H1 (cell line): ENCODE data around the gene ZNRF3. TPM values are rescaled to one million over a fixed set of nuclear protein-coding genes. Genes with fewer than 3 reads are reported as not detected.
A peak's percentile ranks its signal among the peaks of the same experiment; 100 is the strongest.

Source experiments
- CTCF ChIA-PET: fragments of 300-600 bp; sonication (Branson Sonifier 250); formaldehyde crosslinking; loops from one replicate; lab custom pipeline; 2021; ENCODE audit not compliant: partially characterized antibody; lab: Charles Lee
- POLR2A ChIA-PET: fragments of 300-600 bp; sonication (Branson Sonifier 250); formaldehyde crosslinking; loops from one replicate; lab custom pipeline; 2021; ENCODE audit warnings: inconsistent platforms; ENCODE audit not compliant: partially characterized antibody; lab: Charles Lee
- DNase-seq, 2 experiments: peaks; one replicate each; pipeline versions ENCODE4 v3.0.0 to v3.0.0-alpha.2; 2010 to 2022; ENCODE audit warnings: low spot score in 2 of 2, low read depth in 1 of 2, mixed read lengths in 1 of 2
- FAIRE-seq: peaks from 2 replicates; lab custom pipeline; 2011; peaks lifted over from hg19 to GRCh38; lab: Jason Lieb, UNC
- H2AFZ ChIP-seq: 2 replicates; pipeline ENCODE4 v1.8.1; 2012; ENCODE audit warnings: low read length, inconsistent platforms
- H2AK5ac ChIP-seq: 2 replicates; pipeline ENCODE4 v1.6.1; 2013; ENCODE audit warnings: low read depth, low read length
- H2BK120ac ChIP-seq: replicated peaks from 2 replicates; pipeline ENCODE3; 2013; ENCODE audit warnings: low read depth, low read length, inconsistent platforms
- H2BK12ac ChIP-seq: 2 replicates; pipeline ENCODE4 v1.6.1; 2013; ENCODE audit warnings: low read depth, low read length
- H2BK15ac ChIP-seq: 2 replicates; pipeline ENCODE4 v1.6.1; 2013; ENCODE audit warnings: low read length
- H2BK20ac ChIP-seq: 2 replicates; pipeline ENCODE4 v1.6.1; 2013; ENCODE audit warnings: low read length
- H2BK5ac ChIP-seq: 2 replicates; pipeline ENCODE4 v1.6.1; 2013; ENCODE audit warnings: low read depth, low read length
- H3K14ac ChIP-seq: 2 replicates; pipeline ENCODE4 v1.6.1; 2013; ENCODE audit warnings: inconsistent platforms; ENCODE audit not compliant: insufficient read length
- H3K18ac ChIP-seq: 2 replicates; pipeline ENCODE4 v1.6.1; 2013; ENCODE audit warnings: low read length; ENCODE audit errors: extremely low read depth
- H3K23ac ChIP-seq: 2 replicates; pipeline ENCODE4 v1.6.1; 2013; ENCODE audit warnings: inconsistent platforms; ENCODE audit not compliant: insufficient read length
- H3K23me2 ChIP-seq: 2 replicates; pipeline ENCODE4 v1.6.1; 2013; ENCODE audit warnings: low read depth, low read length
- H3K27ac ChIP-seq: 2 replicates; pipeline ENCODE4 v1.6.1; 2011; ENCODE audit warnings: low read depth, low read length, inconsistent platforms
- H3K27me3 ChIP-seq, 4 experiments: replicated peaks in 1 of 4; 1 replicate in 1 of 4; 2 replicates in 3 of 4; pipeline versions ENCODE4 v1.6.1 to v1.8.1; 2011 to 2013; ENCODE audit warnings: low read length in 3 of 4, mild to moderate bottlenecking in 3 of 4, inconsistent platforms in 2 of 4, mixed read lengths in 2 of 4, moderate library complexity in 1 of 4; ENCODE audit not compliant: control insufficient read depth in 3 of 4, insufficient read depth in 3 of 4; ENCODE audit errors: extremely low read depth in 1 of 4
- H3K36me3 ChIP-seq, 4 experiments: 2 replicates each; pipeline versions ENCODE4 v1.6.1 to v1.8.1; 2011 to 2013; ENCODE audit warnings: mild to moderate bottlenecking in 4 of 4, low read length in 3 of 4, moderate library complexity in 2 of 4, control low read depth in 1 of 4, inconsistent platforms in 1 of 4; ENCODE audit not compliant: insufficient read depth in 4 of 4, control insufficient read depth in 2 of 4
- H3K4ac ChIP-seq: replicated peaks from 2 replicates; pipeline ENCODE3; 2013; ENCODE audit warnings: low read length, low read depth, mixed read lengths, inconsistent platforms; ENCODE audit not compliant: insufficient read length
- H3K4me1 ChIP-seq, 4 experiments: replicated peaks in 1 of 4; 1 replicate in 1 of 4; 2 replicates in 3 of 4; pipeline versions ENCODE4 v1.6.1 to v1.8.1; 2011 to 2013; ENCODE audit warnings: low read length in 3 of 4, inconsistent platforms in 2 of 4, mixed read lengths in 1 of 4; ENCODE audit not compliant: insufficient read depth in 4 of 4, control insufficient read depth in 3 of 4
- H3K4me2 ChIP-seq, 2 experiments: 2 replicates each; pipeline versions ENCODE4 v1.6.1 to v1.8.1; 2011 to 2013; ENCODE audit warnings: low read depth in 2 of 2, low read length in 2 of 2, control low read depth in 1 of 2, inconsistent platforms in 1 of 2, mild to moderate bottlenecking in 1 of 2; ENCODE audit not compliant: insufficient read depth in 1 of 2
- H3K4me3 ChIP-seq, 4 experiments: fragments of 200-600, 300-600 bp in 1 of 4; sonication (generic), shearing (Covaris generic), sonication (Bioruptor Twin) in 1 of 4; 2 replicates each; pipeline versions ENCODE4 v1.5.1 to v1.8.1; 2011 to 2016; ENCODE audit warnings: low read length in 4 of 4, low read depth in 3 of 4, control low read depth in 2 of 4, inconsistent platforms in 2 of 4, mild to moderate bottlenecking in 2 of 4, mixed read lengths in 1 of 4, moderate library complexity in 1 of 4; ENCODE audit not compliant: insufficient read depth in 2 of 4; ENCODE audit errors: extremely low read depth in 1 of 4
- H3K56ac ChIP-seq: replicated peaks from 2 replicates; pipeline ENCODE3; 2013; ENCODE audit warnings: low read depth, mild to moderate bottlenecking, mixed read lengths, low read length, inconsistent platforms; ENCODE audit not compliant: insufficient read length
- H3K79me1 ChIP-seq: 2 replicates; pipeline ENCODE4 v1.6.1; 2013; ENCODE audit warnings: low read depth, low read length, control low read depth
- H3K79me2 ChIP-seq, 2 experiments: 2 replicates each; pipeline versions ENCODE4 v1.6.1 to v1.8.1; 2012 to 2013; ENCODE audit warnings: low read length in 2 of 2, mild to moderate bottlenecking in 2 of 2, inconsistent platforms in 1 of 2; ENCODE audit not compliant: insufficient read depth in 2 of 2, control insufficient read depth in 1 of 2
- H3K9ac ChIP-seq, 4 experiments: replicated peaks in 1 of 4; 1 replicate in 1 of 4; 2 replicates in 3 of 4; pipeline versions ENCODE4 v1.6.1 to v1.8.1; 2011 to 2013; ENCODE audit warnings: low read depth in 3 of 4, low read length in 3 of 4, control low read depth in 2 of 4, mild to moderate bottlenecking in 2 of 4, moderate library complexity in 2 of 4, inconsistent platforms in 1 of 4; ENCODE audit errors: extremely low read depth in 1 of 4
- H3K9me3 ChIP-seq, 2 experiments: 2 replicates each; pipeline versions ENCODE4 v1.6.1 to v1.8.1; 2012 to 2013; ENCODE audit warnings: mild to moderate bottlenecking in 2 of 2, moderate library complexity in 2 of 2, control low read depth in 1 of 2, inconsistent platforms in 1 of 2, low read depth in 1 of 2, low read length in 1 of 2, mixed read lengths in 1 of 2; ENCODE audit not compliant: insufficient read depth in 2 of 2
- H4K20me1 ChIP-seq, 2 experiments: replicated peaks in 1 of 2; 2 replicates each; pipeline versions ENCODE3 to v1.8.1; 2011 to 2013; ENCODE audit warnings: inconsistent platforms in 2 of 2, low read length in 2 of 2, mild to moderate bottlenecking in 1 of 2; ENCODE audit not compliant: insufficient read depth in 2 of 2, control insufficient read depth in 1 of 2
- H4K5ac ChIP-seq: 2 replicates; pipeline ENCODE4 v1.6.1; 2013; ENCODE audit warnings: low read length, low read depth, mixed read lengths, inconsistent platforms; ENCODE audit not compliant: insufficient read length
- H4K8ac ChIP-seq: 2 replicates; pipeline ENCODE4 v1.8.0; 2013; ENCODE audit warnings: mild to moderate bottlenecking, moderate library complexity, low read length, inconsistent platforms; ENCODE audit not compliant: insufficient read depth; ENCODE audit errors: extremely low read depth
- H4K91ac ChIP-seq: replicated peaks from 2 replicates; pipeline ENCODE3; 2013; ENCODE audit warnings: low read length, mixed read lengths, inconsistent platforms; ENCODE audit not compliant: insufficient read length
- WGBS, 2 experiments: shearing (Covaris generic) in 1 of 2; methylation state at CpG; one replicate each; pipeline versions ENCODE4 v1.1.6 to v1.1.7; 2013 to 2015; ENCODE audit warnings: low lambda C conversion rate in 2 of 2, mixed read lengths in 2 of 2, inconsistent platforms in 1 of 2, low coverage in 1 of 2, missing lambda C conversion rate in 1 of 2; ENCODE audit not compliant: insufficient replicate concordance in 2 of 2, insufficient coverage in 1 of 2, insufficient read length in 1 of 2; ENCODE audit errors: extremely low coverage in 1 of 2, missing lambda C conversion rate in 1 of 2; 5-methylcytosine and 5-hydroxymethylcytosine counted together
- polyA plus RNA-seq, 7 experiments: library from polyadenylated mRNA; depleted of rRNA in 3 of 7; stranded (reverse) in 5 of 7; unstranded in 2 of 7; fragments of >200 nt in 5 of 7; fragments of 200-250 nt in 2 of 7; gene quantifications; 1 replicate in 5 of 7; 2 replicates in 1 of 7; 4 replicates in 1 of 7; pipeline versions ENCODE4 v1.2.1 to v1.2.3, GENCODE V29; 2011 to 2013; ENCODE audit warnings: missing spikeins in 2 of 7, mixed read lengths in 2 of 7
- total RNA-seq: library from RNA; stranded (reverse); fragmentation: NEBNext Ultra II Directional; extraction: Animal tissue kit (Norgen Biotek cat#: 25700); gene quantifications from 2 replicates; pipeline ENCODE4 v1.2.1, GENCODE V29; 2021

ZNRF3 gene
- total and polyA plus RNA-seq, 2 of the 8 experiments (the other 6 are each of a cell fraction or from before 2014, with no cell fraction given) = 14.1 to 21.7 TPM

DNA sequence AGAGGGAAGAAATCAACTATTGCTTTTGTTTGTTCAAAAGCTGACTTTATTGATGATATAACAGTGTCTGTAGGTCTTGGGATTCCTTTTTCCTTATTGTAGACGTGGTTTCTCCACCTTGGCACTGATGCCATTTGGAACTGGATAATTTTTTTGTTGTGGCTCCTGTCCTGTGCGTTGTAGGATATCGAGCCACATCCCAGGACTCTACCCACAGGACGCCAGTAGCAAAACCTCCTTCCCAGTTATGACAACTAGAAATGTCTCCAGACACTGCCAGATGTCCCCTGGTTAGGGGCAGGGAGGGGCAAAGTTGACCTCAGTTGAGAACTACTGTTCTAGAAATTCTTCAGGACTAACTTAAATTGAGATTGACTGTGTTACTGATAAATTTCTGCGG, 45.8 kb downstream of the ZNRF3 start:
- no peak overlapping the region for H2BK12ac ChIP-seq
- H3K14ac ChIP-seq = no peak overlapping the region
- H4K20me1 ChIP-seq = peaks cover 3 to 14% of the 10 kb centered on the region in 2 experiments
- H2BK20ac ChIP-seq = no peak overlapping the region
- ChIA-PET POLR2A (interaction anchor here (1.7 kb wide), 1 partner anchor 11 kb away, joined by 4 read pairs; no protein-coding TSS in a partner anchor), CTCF (interaction anchor here (1.6 to 4.5 kb wide), 3 partner anchors 11 to 111 kb away, joined by 5 to 22 read pairs (median 6); no protein-coding TSS in a partner anchor)
- H3K4me3 ChIP-seq = no peak overlapping the region
- H3K36me3 ChIP-seq = no peaks in the 10 kb centered on the region
- H4K91ac ChIP-seq = no peak overlapping the region
- H3K23ac ChIP-seq = no peak overlapping the region
- FAIRE-seq = no peak
- no peak overlapping the region for H2BK15ac ChIP-seq
- peaks cover 2 to 24% (median 13%) of the 10 kb centered on the region in 4 experiments; a peak in 5 of 7 replicates for H3K4me1 ChIP-seq
- H2AFZ ChIP-seq = no peak overlapping the region
- no peak overlapping the region for H4K8ac ChIP-seq
- H3K23me2 ChIP-seq = no peaks in the 10 kb centered on the region
- no peak overlapping the region for H3K4me2 ChIP-seq
- H2AK5ac ChIP-seq = no peak overlapping the region
- H3K56ac ChIP-seq = no peak overlapping the region
- H3K79me1 ChIP-seq = peaks cover 26% of the 10 kb centered on the region
- no peak overlapping the region for H2BK5ac ChIP-seq
- H2BK120ac ChIP-seq = no peak overlapping the region
- no peak for DNase-seq
- H3K79me2 ChIP-seq = peaks cover 9 to 96% of the 10 kb centered on the region in 2 experiments
- H4K5ac ChIP-seq = no peak overlapping the region
- no peak overlapping the region for H3K27ac ChIP-seq
- no peaks in the 10 kb centered on the region for H3K27me3 ChIP-seq
- H3K9me3 ChIP-seq = no peaks in the 10 kb centered on the region
- 95% methylated on average over 5 of the region's 5 CpGs; no CpG with 5 or more reads in 1 of the 2 experiments for WGBS, 2 experiments
- H3K4ac ChIP-seq = peak overlapping the region; percentile 25
- H3K9ac ChIP-seq = no peak overlapping the region
- H3K18ac ChIP-seq = no peak overlapping the region
